Uterus (tissue), 2 donors: ENCODE results near the gene MSI2.

Experiments
- POLR2A ChIP-seq, 2 donors: fragments of 450-650 bp; IDR thresholded peaks; one replicate each; pipeline ENCODE4 v1.6.1; 2016; ENCODE audit warnings: antibody characterized with exemption in 2 of 2, mild to moderate bottlenecking in 1 of 2, moderate library complexity in 1 of 2
- TF ChIP-seq, protein P1 (sequence below), 4 experiments: fragments of 200-600 bp in 2 of 4; fragments of 450-650 bp in 2 of 4; sonication (generic) in 2 of 4; IDR thresholded peaks; one replicate each; pipeline ENCODE4 v1.5.1; 2016 to 2019; ENCODE audit warnings: antibody characterized with exemption in 4 of 4, mild to moderate bottlenecking in 2 of 4, moderate library complexity in 1 of 4

DNA sequence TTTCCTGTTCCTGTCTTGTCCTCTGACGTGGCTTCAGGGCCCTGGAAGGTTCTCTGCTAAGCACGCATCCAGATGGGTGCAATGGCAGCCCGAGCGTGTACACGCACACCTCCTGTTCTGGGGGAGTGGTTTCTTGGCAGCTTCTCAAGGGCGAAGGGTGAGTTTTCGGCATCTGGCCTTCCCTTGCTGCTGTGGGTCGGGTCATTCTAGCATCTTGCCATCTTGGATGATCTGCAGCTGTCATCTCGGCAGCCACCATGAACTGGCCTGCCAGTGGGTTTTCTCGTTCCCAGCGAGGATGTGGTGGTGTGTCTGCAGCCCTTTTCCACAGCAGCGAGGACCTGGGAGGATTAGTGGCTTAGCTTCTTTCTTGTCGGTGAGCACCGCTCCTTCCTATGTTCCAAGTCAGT, 10.6 kb downstream of the MSI2 start:
- TF ChIP-seq, protein P1, sequence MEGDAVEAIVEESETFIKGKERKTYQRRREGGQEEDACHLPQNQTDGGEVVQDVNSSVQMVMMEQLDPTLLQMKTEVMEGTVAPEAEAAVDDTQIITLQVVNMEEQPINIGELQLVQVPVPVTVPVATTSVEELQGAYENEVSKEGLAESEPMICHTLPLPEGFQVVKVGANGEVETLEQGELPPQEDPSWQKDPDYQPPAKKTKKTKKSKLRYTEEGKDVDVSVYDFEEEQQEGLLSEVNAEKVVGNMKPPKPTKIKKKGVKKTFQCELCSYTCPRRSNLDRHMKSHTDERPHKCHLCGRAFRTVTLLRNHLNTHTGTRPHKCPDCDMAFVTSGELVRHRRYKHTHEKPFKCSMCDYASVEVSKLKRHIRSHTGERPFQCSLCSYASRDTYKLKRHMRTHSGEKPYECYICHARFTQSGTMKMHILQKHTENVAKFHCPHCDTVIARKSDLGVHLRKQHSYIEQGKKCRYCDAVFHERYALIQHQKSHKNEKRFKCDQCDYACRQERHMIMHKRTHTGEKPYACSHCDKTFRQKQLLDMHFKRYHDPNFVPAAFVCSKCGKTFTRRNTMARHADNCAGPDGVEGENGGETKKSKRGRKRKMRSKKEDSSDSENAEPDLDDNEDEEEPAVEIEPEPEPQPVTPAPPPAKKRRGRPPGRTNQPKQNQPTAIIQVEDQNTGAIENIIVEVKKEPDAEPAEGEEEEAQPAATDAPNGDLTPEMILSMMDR (IDR thresholded peaks at IDR 0.05), result no peak
- TF ChIP-seq POLR2A (IDR thresholded peaks at IDR 0.05), result no peak
